DMS53 treated with DMSO at 0.1 percent for 48 hours (cell line): ENCODE data around the gene BLMH.
"Not testable (repeated sequence)": the region's sequence is repeated elsewhere in the genome, so short reads cannot be mapped to it uniquely, and the experiment has no call there.

Experiments
- DNase-seq: peaks from one replicate; lab custom pipeline; 2025; ENCODE audit not compliant: unreplicated experiment; lab: John Stamatoyannopoulos, UW

The BLMH gene

DNA sequence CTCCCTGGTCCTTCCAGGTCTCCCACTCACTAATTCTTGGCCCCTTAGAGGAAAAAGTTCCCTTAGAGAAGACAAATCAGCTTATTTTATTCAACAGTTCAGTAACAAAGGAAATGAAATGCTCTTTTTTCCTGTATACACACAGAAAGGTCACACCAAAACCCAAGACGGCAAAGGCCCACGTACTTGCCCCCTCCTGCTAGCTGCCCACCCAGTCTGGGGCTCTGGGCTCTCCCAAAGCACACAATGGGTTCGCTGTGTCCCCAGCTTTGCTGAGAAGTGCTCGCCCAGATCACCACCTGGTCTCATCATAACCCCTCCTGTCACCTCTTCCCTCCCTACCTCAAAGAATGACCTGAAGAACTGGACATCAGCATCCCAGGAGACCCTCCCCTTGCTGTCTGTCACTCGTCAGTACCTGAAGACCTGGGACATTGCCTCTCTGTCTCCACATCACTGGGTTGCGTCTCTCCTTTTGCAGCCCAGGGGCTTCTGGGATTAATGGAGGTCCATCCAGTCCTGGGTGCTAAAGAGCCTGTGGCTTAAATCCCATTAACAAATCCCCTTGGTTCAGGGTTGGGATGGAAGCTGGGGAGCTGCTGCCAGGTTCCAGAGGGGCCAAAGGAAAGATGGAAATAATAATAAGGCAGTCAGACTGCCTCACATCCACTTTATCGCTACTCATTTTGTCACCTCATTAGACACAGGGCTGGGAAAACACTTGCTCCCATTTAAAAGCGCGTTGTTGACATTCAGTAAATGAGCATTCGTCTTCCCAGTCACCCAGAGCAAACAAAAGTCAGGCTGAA, 59.5 kb downstream of the BLMH start:
- no peak for DNase-seq

DNA sequence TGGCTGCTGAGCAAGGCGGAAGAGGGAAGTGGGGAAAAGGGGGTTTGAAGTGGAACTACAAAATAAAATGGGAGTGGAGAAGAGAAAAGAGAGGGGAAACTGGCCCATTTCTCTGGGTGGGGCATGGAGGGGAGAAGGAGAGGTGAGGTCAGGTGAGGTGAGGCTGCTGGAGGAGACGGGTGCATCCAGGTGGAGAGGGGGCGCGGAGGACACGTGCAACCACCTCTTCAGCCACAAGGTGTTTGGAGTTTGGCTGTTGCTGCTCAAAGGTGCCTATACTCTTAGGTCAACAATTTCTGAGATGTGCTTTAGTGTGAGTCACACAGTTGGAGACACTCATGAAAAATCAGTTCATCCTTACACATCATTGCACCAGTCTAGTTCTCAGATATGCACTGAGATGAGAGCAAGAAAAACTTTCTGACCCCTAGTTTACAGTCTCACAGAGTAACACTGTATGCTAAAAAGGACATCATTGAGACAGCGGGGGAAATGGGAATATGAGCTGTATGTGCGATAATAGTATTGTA, 61.1 kb downstream of the BLMH start:
- no peak for DNase-seq

DNA sequence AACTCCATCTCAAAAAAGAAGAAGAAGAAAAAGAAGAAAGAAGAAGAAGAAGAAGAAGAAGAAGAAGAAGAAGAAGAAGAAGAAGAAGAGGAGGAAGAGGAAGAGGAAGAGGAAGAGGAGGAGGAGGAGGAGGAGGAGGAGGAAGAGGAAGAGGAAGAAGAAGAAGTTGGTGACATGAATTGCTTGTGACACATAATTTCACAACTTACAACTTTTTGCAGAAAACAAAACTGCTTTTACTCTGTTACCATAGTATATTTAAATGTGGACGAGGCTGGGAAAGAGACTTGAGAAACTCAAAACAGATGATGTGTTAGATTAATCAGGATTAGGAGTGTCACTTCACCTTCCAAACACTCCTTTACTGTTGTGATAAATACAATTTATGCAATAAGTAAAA, 61.7 kb downstream of the BLMH start:
- not testable (repeated sequence) for DNase-seq

DNA sequence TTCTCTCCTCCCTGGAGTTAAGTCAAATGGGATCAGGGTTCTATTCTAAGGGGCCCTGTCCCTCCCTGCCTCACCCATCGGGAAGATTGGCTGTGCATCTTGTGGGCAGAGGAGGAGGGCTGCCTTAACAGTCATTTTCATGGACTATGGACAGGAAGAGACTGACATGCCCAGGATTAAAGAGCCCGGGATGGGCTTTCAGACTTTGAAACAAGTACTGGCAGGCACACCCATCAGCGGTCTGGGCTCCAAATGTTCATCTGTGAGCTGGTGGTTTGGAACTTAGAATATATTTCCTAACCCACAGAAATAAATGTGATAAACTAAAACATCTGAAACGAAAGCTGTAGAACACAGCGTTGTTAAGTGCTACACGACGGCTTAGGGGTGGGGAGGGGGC, 62.7 kb downstream of the BLMH start:
- DNase-seq, result no peak

DNA sequence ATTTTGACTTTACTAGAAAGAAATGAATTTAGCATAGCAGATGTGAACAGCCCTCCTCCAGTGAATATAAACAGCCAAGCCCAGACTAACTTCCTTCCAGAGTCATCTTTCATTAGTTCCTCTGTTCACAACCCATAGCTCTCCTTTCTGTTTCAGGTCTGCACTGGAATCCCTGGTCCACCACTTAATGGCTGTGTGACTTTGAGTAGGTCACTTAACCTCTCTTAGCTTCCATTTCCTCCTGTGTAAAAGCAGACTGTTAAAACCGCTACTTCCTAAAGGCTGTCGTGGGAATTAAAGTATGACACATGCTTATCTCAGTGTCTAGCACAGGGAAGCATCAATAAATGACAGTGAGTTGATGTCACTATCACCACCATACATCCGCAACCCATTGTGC, 63.7 kb downstream of the BLMH start:
- no peak for DNase-seq

DNA sequence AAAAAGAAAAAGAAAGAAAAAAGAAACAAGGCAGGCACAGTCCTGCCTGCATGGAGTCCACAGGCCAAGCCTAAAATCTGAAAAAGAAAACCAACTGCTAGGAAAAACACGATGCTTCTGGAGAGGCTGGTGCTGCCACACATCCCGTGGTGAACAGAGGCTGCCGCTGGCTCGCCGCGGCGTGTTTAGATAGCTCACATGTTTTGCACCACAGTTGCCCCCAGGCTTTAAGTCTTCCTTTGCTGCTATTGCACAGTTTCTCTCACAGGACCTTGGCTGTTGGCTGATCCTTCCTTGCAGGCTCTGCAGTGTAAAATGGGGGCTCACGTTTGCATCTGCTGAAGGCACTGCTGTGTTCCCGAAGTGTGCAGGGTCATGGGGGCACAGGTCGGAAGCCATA, 64.9 kb downstream of the BLMH start:
- no peak for DNase-seq

DNA sequence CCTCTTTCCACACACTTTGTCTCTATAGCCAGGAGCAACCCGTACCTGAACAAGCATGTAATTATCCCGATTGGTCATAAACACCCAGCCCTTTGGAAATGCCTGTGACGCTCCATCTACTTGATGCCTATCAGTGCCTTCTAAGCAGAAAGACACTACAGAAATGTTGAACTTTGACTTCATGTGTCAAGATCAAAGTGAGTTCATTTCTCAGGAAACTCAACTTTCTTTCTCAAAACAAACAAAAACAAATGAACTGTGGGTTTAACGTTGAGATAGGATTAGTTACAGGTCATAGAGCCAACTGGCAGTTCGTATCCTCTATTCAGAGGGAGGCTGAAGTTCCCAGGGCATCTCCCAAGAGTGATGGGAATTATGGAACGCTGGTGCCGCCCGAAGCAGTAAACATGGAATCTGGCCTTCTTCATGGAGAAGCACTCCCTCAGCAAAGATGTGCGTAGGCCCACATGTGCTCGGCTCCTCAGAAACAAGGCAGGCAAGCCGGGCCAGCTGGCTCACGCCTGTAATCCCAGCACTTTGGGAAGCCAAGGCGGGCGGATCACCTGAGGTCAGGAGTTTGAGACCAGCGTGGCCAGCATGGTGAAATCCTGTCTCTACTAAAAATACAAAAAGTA, 65.7 kb downstream of the BLMH start:
- no peak for DNase-seq

DNA sequence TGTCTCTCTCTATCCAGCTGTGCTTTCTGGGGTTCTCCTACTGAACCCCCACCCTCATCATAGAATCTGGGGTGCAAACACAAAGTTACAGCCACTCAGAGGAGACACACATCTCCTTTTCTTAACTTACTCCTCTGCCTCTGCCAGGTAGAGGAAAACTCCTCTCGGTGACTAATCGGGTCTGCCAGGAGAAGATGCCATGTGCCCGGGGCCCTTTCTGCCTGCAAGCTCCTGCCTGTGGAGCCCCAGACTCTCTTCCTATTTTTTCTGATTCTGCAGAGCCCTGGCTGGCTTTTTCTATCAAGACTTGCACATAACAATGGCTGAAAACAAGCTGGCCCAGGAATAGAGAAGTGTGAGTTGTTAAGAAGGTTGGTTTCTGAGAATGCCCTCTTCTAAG, 66.6 kb downstream of the BLMH start:
- DNase-seq, result no peak

DNA sequence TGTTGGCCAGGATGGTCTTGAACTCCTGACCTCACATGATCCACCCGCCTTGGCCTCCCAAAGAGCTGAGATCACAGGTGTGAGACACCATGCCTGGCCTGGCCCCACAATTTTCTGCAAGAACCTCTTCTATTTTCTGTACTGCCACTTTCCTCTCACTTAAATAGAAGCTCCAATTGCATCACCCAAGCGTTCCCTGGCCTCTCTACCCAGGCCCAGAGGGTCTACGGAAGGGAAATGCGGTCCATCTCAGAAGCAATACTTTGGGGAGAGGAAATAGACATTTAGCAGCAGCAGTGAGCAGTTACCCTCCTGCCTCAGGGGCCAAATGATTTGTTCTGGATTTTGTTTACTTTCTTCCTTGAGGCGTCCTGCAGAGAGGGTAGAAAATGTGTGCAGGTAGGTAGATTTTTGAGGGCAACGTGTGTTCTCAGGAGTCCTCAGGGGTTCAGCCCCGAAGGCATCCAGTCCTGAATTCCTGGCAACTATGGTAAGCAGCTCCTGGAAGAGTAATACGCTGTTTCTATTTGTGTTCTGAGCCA, 67.3 kb downstream of the BLMH start:
- no peak for DNase-seq

DNA sequence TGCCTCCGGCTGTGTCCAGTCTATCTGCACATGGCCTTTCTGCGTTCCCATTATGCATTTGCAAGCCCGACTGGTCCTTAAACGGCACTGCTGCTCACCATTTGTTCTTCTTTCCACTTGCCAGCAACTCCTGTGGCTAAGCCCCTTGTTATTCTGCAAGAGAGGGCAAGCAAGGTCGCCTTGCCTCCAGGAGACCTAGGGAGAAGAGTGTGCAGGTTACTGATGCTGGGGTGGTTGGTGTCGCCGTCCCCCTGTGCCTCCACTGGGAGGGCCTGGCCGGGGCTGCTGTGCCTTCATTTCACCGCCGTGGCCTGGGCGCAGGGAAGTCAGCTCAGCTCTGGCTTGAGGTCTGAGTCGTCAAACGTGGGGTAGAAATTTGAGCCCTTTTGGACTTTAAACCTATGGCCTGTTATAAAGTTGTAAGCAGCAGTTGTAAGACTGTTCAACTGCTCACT, 69.0 kb downstream of the BLMH start:
- no peak for DNase-seq

DNA sequence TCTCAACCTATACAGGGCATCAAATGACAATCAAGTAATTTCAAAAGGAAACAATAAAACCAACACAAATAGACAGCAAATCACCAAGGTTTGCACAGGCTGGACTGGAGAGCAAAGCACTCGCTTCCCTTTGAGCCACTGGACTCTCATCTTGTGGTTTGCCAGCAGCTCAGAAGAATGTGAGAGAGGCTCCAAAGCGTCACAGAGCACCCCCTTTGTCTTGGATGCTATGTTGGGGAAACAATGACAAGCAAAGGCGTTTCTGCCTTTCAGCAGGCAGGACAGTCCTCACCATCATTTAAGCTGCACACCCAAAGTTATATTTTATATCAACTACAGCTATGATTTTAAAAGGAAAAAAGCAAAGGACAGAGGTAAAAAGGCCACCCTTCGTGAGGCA, 69.5 kb downstream of the BLMH start:
- no peak for DNase-seq

DNA sequence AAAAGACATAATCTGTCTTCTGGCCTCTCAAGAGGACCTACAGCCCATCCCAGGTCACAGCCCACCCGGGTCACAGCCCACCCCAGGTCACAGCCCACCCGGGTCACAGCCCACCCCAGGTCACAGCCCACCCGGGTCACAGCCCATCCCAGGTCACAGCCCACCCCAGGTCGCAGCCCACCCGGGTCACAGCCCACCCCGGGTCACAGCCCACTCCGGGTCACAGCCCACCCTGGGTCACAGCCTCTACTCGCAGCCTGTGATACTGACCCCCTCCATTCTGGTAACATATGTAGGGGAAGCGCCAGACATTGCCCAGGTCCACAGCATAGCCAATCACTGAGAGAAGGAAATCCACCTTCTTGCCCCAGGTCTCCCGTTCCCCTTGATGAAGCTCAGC, 70.4 kb downstream of the BLMH start:
- no peak for DNase-seq

DNA sequence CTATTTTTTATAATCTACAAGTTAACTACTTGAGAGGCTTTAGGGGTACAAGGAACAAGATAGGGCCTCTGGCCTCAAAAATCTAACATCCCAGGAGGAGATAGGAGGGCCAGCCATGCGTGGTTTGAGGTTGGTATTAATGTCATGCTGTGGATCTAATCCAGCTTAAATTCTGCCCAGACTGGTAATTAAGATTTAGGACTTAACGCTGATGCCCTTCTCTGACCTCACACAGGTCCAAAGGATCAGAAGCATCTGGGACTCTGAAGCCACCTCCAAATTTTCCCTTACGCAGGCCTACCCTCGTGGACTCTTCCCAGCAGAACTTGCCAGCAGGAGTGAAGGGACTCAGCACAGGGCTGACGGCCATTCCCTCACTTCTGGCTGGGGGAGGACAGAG, 71.3 kb downstream of the BLMH start:
- DNase-seq, result no peak

DNA sequence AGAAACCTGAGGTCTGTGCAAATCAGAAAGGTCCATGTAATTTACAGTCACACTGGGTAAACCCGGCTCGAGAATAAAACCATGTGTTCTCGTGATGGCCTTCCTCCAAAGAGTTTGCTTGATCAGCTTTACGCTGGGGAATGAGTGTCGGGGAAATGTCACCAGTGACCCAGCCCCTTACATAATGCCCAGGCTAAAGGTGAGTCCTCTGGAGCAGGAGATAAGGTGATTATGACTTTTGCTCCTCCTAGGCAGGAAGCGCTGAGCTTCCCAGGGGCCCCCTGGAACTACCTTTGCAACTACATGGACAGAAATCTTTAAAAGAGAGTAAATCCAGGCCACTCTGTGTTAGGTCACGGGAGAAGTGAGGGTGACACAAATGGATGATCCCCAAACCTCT, 71.9 kb downstream of the BLMH start:
- DNase-seq, result no peak

DNA sequence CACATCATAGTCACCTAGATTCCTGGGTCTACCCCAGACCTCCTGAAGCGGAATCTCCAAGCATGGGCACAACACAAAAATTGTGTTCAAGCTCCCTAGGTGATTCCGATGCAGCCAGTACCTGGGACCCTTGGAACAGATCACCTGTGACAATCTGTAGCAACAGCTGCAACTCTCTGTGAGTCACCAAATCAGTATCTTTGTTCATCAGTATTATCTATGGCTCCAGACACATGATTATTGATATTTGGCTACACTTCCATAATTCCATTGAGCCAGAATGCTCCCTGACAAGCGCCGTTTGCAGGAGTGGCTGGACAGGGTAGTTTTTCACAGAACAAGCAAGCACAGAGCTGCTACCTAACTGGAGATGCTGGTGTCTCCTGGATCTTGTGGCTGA, 72.4 kb downstream of the BLMH start:
- DNase-seq, result no peak

DNA sequence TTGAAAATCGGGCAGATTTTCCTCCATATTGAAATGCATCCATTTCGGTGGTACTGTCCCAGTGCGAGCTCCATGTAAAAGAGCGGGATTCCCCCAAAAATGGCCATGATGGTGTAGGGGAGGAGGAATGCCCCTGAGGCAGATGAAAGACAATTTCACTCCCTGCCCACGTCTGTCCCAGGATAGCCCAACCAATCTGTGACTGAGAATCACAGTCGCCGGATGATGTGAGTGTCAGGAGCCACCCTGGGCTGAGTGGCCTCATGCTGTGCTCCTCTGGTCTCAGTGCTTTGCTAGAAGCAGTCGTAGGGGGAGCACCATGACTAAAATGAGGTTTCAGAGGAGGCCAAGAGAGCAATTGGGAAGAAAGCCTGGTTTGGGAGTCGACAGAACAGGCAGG, 72.9 kb downstream of the BLMH start:
- DNase-seq, result no peak

DNA sequence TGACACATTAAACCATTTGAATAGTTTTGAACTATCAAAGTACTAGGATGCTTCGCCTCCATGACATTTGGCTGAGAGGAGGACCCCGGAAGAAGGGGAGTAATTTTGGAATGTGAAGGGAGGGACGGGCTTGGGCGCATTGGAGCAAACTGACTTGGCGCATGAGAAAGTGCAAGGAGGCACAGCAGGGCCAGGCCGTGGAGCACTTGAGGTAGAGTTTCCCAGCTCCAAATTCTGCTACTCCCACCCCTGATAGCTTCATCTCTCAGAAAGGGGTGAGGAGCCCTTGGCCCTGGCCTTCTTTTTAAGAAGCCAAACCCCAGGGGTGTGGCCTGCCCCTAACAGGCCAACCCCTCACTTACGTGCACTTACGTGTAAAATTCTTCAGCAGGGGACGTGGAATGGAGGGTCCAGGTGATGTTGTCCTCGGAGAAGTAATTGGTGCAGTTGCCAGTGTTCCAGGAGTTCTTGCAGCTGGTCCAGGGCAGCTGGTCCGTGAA, 73.9 kb downstream of the BLMH start:
- no peak for DNase-seq

DNA sequence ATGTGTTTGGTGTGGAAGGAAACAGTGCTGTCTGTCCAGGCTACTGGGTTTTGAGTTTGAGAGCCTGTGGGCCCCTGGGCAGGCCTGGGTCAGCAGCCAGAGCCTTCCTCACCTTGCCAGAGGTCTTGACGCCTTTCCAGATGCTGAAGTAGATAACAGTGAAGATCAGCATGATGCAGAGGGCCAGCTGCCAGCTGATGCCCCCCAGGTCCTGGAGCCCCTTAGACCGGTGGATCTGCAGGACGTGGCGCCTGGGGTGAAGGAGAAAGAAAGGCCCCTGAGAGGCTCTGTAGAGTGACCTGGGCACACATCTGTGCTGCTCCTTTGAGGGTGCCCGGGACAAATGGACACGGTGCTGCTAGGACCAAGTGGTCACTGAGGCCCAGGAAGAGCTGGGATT, 74.7 kb downstream of the BLMH start:
- no peak for DNase-seq

DNA sequence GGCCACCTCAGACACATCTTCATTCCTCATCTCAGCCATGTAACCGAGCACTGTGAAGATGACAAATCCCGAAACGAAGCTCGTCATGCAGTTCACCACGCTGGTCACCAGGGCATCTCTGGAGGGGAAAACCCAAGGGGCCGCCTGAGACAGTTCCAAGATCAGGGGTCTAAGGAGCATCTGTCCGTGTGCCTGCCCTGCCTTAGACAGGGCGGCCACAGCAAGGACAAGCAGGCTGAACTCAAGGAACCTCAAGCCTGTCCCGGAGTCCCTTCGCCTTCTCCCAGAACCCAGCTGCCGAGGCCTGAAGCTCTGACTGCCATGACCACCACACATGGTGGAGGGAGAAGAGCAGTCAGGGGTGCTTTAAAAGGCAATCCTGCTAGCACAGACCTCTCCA, 79.0 kb downstream of the BLMH start:
- DNase-seq, result no peak

DNA sequence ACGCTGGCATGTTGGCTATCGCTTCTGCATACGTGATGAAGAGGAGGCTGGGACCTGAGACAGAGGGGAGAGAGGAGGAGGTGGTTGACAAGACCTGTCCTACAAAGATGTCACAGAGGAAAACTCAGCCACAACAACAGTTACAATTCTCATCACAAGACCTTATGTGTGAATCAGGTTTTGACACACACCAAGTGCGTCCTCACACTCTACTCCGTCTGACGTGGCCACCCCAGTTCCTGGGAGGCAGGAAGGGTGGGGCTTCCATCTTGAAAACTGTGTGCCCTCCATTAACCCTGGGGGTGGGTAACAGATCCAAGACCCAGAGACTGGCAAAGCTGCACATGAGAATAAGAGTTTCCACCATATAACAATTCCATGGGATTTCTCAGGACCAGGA, 80.4 kb downstream of the BLMH start:
- DNase-seq, result no peak

DNA sequence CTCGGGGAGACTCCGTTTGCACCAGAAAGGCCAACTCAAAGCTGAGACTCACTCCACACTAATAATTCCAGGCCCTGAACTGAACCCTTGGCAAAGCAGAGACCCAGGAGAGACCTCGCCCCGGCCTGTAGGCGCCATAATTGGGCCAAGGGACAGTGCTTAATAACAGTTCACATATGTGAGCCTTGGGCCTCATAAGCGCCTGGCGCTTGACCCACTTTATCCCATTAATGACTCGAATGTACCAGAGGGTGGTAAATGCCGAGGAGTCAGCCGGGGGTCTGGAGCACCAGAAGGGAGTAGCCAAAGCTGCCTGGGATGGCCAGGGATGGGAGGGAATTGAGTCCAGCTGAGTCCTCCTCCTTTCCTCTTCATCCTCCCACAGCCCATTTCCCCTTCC, 80.8 kb downstream of the BLMH start:
- DNase-seq, result no peak

DNA sequence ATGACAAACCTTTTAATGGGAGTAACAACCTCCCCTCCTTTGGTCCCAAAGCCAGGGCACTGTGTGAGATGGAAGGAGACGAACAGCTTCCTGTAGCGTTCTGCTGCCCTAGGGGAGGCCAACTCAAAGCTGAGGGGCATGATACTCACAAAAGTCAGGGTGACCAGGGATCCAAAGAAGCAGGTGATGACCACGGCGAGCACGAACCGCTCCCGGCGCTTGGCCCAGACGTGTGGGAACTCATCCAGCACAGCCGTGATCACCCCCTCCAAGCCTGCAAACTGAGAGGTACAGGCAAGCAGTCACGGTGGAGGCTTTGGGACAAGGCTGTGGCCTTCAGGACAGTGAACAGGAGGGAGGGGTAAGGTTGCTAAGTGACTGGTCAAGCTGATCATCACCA, 81.4 kb downstream of the BLMH start:
- no peak for DNase-seq
